Stimulated activated CD4-positive, alpha-beta T cell treated with anti-CD3 and anti-CD28 coated beads, TNF-alpha, amount 100 ng/mL, for 48 hours (primary cell): Measurements from ENCODE around the gene SIN3B.
"Not testable (repeated sequence)": the region's sequence is repeated elsewhere in the genome, so short reads cannot be mapped to it uniquely, and the experiment has no call there.

Experiments used
- DNase-seq, 3 donors: peaks; one replicate each; pipeline ENCODE4 v3.0.0-alpha.2; 2020; ENCODE audit warnings: low read depth in 3 of 3

SIN3B gene

DNA sequence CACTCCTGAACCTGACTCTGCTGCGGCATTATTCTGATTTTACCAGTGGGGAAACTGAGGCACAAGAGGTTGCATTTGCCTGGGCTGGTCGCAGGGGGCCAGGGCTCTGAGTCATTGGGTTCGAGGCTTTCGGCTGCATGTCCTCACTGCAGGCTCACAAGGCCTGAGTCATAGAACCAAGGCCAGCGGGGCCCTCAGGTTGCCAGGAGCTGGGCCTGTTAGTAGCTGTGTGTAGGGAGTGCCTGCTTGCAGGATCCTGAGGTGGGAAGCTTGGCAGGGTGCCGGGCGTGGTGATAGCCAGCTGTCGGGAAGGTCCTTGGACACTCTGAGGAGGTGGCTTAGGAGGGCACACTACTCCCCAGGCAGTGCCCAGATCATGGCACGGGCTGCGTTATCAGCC lies 38.0 kb downstream of the SIN3B start:
- no peak for DNase-seq

DNA sequence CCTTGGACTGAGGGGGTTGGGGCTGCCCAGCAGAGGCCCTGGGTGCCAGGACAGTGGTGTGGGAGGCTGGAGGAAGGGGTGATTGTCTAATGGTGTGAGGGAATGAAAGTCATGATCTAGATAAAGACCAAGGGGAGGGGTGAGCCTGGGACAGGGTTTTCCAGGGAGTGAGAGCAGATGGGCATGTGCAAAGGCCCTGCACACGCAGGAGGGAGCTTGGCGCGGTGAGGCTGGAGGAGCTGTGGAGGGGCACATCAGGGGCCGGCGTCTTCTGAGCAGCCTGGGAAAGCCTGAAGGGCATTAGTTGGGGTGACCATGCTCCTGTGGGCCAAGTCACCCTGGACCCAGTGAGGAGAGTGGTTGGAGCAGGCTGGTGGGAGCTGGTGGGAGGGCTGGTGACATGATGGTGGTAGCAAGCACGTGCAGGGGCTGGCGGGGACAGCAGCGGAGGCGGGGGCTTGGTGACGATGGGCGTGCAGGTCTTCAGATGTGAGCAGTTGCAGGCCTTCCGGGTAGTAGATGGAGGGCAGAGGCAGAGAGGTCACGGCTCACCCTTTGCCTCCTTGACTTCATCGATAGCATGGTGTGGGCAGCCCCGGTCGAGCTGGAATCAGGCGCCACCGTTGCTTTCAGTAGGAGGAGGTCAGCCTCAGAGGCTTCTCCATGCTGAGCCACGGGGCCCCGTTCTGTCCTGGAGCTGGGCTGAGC lies 39.4 kb downstream of the SIN3B start:
- no peak for DNase-seq

DNA sequence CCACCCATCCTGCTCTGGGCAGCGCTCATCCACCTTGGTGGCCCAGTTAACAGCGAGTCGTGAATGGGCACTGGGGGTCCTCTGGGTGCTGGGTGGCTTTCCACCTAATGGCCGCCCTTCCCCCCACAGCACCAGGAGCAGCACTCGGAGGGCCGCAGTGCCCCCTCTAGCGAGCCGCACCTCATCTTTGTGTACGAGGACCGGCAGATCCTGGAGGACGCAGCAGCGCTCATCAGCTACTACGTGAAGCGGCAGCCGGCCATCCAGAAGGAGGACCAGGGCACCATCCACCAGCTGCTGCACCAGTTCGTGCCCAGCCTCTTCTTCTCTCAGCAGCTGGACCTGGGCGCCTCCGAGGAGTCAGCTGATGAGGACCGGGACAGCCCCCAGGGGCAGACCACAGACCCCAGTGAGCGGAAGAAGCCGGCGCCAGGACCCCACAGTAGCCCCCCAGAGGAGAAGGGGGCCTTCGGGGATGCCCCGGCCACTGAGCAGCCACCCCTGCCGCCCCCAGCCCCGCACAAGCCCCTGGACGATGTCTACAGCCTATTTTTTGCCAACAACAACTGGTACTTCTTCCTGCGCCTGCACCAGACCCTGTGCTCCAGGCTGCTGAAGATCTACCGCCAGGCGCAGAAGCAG lies 40.3 kb downstream of the SIN3B start:
- DNase-seq: no peak

DNA sequence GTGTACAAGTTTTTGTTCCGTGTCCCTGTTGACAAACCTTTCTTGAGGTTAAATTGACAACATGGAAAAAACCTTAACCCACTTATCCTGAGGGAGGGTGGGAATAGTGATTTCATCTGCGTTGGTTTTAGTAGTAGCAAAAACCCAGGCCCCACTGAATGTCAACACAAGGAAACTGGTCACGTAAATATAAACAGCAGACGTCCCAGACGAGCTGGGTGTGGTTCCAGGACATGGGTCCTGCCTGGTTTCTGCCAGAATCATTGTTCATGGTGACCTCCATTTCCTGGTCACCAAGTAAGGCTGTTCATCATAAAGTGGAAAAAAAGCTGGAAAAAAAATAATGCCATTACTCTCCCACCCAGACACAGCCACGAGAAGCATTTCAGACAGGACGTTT lies 42.7 kb downstream of the SIN3B start:
- DNase-seq: no peak

DNA sequence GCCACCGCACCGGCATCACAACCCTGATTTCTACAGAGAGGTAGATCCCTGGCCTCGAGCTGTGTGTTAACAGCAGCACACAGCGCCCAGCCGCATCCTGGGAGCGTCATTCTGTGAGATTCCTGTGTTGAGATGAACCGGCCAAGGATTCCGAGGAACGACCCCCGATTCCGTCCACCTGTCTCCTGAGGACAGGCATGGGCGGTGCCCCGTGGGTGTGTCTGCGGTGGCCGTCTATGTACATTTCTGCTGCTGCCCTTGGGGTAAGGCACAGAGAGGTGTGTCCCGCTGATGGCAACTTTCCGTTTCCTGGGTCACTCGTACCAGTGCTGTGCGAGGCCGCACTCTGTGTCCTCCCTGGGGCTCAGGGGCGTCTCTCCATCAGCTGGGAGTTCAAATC lies 43.5 kb downstream of the SIN3B start:
- no peak for DNase-seq

DNA sequence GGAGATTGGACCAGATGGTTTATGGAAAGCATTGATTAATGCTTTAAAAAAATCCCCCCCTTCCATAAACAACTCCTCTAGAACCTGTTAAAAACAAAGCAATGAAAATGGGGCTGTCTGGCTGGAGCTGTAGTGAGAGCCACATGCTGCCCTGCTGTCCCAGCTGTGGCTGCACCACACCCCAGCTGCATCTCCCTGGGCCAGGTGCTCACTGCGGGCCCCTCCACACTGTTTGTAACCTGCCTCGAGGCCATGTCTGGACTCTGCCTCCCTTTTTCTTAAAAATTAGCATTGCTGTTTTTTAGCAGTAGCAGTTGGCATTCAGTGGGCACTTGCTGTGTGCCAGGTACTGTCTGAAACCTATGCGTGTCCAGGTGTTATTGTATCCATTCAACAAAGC lies 44.4 kb downstream of the SIN3B start:
- no peak for DNase-seq

DNA sequence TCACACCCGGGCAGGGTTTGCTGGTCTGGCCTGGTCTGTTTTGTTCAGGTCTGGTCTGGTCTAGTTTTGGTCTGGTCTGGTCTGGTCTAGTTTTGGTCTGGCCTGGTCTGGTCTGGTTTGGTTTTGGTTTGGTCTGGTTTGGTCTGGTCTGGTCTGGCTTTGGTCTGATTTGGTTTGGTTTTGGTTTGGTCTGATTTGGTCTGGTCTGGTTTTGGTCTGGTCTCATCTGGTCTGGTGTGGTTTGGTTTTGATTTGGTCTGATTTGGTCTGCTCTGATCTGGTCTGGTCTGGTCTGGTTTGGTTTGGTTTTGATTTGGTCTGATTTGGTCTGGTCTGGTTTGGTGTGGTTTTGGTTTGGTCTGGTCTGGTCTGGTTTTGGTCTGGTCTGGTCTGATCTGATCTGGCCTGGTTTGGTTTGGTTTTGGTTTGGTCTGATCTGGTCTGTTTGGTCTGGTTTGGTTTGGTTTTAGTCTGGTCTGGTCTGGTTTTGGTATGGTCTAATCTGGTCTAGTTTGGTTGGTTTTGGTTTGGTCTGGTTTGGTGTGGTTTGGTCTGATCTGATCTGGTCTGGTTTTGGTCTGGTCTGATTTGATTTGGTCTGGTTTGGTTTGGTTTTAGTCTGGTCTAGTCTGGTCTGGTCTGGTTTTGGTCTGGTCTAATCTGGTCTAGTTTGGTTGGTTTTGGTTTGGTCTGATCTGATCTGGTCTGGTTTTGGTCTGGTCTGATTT lies 45.2 kb downstream of the SIN3B start:
- DNase-seq: no peak

DNA sequence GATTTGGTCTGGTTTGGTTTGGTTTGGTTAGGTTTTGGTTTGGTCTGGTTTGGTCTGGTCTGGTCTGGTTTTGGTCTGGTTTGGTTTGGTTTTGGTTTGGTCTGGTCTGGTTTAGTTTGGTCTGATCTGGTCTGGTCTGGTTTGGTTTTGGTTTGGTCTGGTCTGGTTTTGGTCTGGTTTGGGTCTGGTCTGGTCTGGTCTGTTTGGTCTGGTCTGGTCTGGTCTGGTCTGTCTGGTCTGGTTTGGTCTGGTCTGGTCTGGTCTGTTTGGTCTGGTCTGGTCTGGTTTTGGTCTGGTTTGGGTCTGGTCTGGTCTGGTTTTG lies 45.7 kb downstream of the SIN3B start:
- not testable (repeated sequence) for DNase-seq

DNA sequence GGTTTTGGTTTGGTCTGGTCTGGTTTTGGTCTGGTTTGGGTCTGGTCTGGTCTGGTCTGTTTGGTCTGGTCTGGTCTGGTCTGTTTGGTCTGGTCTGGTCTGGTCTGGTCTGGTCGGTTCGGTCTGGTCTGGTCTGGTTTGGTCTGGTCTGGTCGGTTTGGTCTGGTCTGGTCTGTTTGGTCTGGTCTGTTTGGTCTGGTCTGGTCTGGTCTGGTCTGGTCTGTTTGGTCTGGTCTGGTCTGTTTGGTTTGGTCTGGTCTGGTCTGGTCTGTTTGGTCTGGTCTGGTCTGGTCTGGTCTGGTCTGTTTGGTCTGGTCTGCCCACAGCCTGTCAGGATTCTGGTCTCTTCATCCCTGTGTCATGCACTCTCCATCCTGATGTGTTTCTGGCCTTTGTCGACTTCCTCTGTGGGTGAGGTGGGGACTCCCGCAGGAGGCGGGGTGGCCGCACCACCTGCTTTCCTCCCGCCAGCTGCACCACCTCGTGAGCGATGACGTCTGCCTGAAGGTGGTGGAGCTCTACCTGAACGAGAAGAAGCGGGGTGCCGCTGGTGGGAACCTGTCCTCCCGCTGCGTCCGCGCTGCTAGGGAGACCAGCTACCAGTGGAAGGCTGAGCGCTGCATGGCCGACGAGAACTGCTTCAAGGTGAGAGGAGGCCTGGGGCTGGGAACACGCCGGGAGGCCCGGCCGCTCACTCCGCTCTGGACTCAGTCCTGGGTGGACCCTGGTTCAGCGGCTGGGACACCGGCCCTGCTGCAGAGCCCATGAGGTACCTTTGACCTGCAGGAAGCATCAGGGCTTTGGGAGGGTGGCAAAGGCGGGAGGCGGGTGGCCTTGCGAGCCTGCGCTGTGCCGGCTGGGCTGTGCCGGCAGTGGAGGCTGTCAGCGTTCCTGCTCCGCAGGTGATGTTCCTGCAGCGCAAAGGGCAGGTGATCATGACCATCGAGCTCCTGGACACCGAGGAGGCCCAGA lies 46.7 kb downstream of the SIN3B start:
- DNase-seq: no peak

DNA sequence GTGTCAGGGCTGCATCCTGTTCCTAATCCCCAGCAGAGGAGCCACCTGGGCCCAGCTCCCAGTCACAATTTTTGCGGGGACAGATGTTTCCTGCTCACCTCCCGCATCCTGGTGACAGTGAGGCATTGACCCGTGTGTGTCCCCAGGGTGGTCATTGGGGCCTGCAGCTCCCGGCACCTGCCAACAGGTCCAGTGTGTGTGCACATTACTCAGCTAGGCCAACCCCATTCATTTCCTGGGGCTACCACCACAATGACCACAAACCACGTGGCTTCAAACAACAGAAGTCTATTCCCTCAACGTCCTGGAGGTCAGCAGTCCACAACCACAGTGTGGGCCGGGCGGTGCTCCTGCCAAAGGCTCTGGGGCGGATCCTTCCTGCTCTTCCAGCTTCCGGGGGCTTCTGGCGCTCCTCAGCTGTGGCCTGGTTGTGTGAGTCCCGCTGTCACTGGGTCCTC lies 47.7 kb downstream of the SIN3B start:
- DNase-seq: no peak

DNA sequence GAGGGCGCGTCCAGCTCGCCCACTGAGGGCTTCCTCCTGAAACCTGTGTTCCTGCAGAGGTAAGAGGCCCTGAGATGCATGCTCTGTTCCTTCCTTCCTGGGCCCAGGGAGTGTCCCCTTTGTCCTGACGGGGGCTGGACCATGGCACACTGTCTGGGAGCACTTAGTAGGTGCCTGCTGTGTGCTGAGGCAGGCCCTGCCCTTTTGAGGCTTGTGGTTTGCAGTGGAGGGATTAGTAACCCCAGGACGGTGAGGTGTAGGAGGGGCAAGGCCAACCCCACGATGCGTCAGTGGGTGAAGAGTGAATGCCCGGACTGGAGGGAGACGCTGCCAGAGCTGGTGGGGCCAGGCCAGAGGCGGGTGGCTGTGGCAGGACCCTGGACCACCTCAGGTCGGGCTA lies 48.4 kb downstream of the SIN3B start:
- no peak for DNase-seq

DNA sequence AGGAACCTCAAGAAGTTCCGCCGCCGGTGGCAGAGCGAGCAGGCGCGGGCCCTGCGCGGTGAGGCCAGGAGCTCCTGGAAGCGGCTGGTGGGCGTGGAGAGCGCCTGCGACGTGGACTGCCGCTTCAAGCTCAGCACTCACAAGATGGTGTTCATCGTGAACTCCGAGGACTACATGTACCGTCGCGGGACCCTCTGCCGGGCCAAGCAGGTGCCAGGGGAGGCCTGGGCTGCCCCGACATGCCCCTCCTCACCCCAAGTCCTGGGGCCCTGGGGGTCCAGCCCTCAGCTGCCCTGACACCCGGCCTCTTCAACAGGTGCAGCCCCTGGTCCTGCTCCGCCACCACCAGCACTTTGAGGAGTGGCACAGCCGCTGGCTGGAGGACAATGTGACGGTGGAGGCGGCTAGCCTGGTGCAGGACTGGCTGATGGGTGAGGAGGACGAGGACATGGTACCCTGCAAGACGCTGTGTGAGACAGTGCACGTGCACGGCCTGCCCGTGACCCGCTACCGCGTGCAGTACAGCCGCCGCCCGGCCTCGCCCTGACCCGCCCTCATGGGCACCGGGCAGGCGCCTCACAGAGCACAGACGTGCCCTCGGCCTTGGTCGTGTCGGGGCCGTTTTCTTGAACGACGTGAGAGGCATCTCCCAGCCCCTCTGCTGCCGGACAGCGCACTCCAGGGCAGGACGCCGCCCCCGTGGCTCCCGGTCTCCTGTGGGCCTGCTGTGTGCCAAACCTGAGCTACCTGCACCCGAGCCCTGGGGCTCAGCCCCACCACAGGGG lies 49.2 kb downstream of the SIN3B start:
- no peak for DNase-seq

DNA sequence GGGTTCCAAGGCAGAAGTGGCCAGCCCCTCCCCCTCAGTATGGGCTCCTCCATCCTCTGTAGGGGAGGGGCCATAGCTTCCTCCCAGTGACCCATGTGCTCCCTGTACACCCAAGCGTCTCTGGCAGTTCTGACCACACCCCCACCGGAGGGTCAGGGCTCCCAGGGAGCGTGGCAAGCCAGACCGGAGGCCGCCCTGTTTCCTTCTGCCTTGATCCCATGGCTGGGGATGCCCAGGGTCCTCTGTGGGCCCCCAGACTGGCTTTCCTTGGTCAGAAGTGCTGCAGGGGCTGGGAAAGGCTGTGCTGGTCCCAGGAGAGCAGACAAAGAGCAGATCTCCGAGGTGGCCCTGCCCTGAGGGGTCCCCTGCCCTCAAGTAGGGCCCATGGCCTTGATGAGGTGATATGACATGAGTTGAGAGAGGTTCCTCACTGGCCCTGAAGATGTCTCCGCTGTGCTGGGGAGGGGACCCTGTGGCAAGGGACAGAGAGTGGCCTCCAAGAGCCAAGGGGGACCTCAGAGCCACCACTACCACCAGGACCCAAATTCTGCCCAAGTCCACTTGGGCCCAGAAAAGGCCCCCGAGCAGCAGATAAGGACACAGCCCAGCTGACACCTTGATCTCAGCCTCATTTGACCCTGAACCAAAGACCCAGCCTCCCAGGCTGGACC lies 51.8 kb downstream of the SIN3B start:
- no peak for DNase-seq

DNA sequence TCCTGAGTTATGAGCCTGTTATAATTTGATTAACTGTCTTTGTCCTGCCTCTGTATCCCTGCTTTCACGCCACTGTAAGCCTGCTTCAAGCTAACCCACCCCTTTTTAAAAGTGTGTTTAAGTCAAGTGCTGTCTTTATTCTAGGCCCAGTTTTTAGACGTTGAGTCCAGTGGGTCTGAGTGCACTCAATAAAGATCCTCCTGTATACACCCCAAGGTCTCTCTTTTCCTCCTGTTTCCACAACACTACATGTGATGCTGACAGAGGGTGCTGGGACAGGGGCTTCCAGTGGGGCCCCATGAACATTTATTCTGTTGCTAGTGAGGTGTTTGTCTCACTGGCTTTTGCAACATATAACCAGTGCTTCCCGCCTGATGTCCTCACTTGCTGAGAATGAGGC lies 52.9 kb downstream of the SIN3B start:
- no peak for DNase-seq

DNA sequence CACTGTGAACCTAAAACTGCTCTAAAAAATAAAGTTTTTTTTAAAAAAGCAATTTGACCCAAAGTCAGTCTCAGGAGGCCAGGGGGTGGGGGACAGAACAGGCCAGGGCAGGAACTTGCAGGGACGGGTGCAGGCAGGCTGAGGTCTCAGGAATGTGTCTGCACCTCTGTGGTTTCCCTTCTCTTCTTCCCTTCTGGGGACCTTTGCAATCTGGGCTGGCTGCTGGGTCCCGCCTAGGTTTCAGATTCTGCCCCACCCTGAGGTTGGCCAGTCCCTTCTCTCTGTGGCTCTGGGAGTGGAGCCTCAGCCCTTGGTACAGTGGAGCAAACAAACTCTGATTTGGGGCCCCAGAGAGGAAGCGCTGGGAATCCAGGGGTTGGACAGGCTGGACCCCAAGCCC lies 54.3 kb downstream of the SIN3B start:
- no peak for DNase-seq

DNA sequence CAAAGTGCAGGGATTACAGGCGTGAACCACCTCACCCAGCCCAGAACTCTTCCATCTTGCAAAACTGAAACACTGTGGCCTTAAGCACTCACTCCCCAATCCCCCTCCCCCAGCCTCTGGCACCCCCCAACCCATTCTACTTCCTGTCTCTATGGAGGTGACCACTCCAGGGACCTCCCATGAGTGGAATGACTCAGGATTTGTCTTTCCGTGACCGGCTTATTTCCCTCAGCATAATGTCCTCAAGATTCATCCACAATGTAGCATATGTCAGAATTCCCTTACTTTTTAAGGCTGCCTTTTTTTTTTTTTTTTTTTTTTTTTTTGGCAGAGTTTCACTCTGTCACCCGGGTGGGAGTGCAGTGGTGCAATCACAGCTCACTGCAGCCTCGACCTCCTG lies 56.0 kb downstream of the SIN3B start:
- DNase-seq: no peak

DNA sequence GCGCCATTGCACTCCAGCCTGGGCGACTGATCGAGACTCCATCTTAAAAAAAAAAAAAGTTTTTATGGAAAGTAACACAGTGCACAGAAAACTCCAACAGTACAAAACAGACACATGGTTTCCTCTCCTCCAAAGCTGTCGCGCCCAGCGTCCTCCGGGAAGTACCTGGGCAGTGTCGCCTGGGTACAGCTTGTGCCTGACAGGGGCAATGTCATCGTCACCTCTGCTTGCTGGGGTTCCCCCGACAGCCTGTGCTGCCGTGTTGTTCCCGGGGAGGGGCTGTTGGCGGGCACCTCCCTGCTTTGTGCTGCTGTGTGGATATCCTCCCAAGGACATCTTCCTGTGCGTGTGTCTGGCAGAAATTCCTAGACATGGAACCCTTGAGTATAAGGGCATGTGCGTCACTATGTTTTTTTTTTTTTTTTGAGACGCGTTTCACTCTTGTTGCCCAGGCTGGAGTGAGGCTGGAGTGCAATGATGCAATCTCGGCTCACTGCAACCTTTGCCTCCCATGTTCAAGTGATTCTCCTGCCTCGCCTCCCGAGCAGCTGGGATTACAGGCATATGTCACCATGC lies 57.2 kb downstream of the SIN3B start:
- DNase-seq: no peak

DNA sequence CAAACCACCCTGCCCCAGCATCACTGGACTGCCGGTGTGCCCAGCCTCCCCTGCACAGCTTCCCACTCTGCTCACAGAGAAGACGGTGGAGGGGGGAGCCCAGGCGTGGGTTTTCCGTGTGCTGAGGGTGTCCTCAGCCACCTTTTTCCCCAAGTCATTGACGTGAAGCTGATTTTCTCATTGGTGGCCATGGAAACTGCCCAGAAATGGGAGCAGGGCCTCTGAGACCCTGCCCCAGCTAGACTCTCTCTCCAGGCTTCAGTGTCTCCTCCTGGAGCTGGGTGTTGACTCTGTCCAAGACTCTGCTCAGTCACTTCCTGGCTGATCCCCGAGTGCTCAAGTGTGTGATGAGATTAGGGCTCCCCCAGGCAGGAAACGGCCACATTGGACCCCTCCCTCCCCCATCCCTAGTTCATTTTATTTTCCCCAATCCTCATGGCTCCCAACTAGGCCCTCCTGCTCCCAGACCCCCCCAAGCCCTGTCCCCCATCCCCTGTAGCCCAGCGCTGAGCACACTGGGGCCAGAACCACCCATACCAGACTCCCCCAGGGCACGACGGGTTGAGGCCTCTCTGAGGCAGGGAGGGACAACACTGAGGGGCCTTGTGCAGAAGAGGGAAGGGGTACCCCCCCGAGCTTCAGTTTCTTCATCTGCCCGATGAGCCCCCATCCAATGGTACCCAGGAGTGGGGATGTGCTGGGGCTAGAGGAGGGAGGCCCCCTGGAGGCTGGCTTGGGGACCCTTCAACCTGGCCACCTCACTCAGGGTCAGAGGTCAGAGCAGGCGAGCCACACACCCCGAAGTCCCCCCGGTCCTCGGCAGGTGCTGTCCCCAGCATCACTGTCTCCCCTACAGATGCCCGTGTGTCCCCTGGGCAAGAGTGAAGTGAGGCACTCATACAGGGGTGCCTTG lies 58.4 kb downstream of the SIN3B start:
- no peak for DNase-seq
